Right ventricle myocardium superior (tissue), 1 donor: ENCODE results near the gene PYGL. TPM values are rescaled to one million over a fixed set of nuclear protein-coding genes. Genes with fewer than 3 reads are reported as not detected.
"Not testable (repeated sequence)": the region's sequence is repeated elsewhere in the genome, so short reads cannot be mapped to it uniquely, and the experiment has no call there.

Experiments used
- ATAC-seq: fragments of 200-7000 bp; cut with Tn5 transposase; one replicate; pipeline ENCODE4 v1.9.1; 2020; ENCODE audit warnings: mild to moderate bottlenecking; ENCODE audit not compliant: poor library complexity
- DNase-seq: peaks from one replicate; pipeline ENCODE4 v3.0.0-alpha.2; 2020
- intact Hi-C: fragments of 100-400 bp; cut with DNase I; formaldehyde crosslinking; loops from one replicate; pipeline ENCODE4 v1.11.2; 2022
- total RNA-seq: library from RNA; stranded (reverse); fragmentation: NEBNext Ultra II Directional; extraction: Animal tissue kit (Norgen Biotek cat#: 25700); gene quantifications from one replicate; pipeline ENCODE4 v1.2.1, GENCODE V29; 2021
- donor health status: DM: no; HTN: yes; CAD: no; lungs with severe emphysema.

The PYGL gene
- total RNA-seq, 1 donor from 2014 or later: 8.3 TPM

GRCh38 chr14:50896421-50896820, 47.9 kb downstream of the PYGL start:
- DNase-seq, ATAC-seq, intact Hi-C loops: not testable (repeated sequence)

GRCh38 chr14:50892255-50892654, 52.0 kb downstream of the PYGL start:
- DNase-seq (no peak), ATAC-seq (no peak)
- intact Hi-C loops: no loop called here

- intact Hi-C loops: no loop called here
- ATAC-seq (no peak), DNase-seq (no peak)
Measured at GRCh38 chr14:50887476-50887875, 56.8 kb downstream of the PYGL start.

- DNase-seq (no peak), ATAC-seq (no peak)
- intact Hi-C loops: no loop called here
Measured at GRCh38 chr14:50883827-50884197, 60.5 kb downstream of the PYGL start.

- no peak for DNase-seq
- no peak for ATAC-seq
- intact Hi-C loops: no loop called here
Measured at GRCh38 chr14:50882932-50883826, 61.1 kb downstream of the PYGL start.

- intact Hi-C loops: no loop called here
- ATAC-seq (no peak), DNase-seq (no peak)
Measured at GRCh38 chr14:50875359-50876070, 68.8 kb downstream of the PYGL start.

GRCh38 chr14:50874757-50875156, 69.5 kb downstream of the PYGL start:
- DNase-seq: no peak
- intact Hi-C loops: no loop called here
- ATAC-seq: no peak

GRCh38 chr14:50871914-50872732, 72.2 kb downstream of the PYGL start, which contains the start of gene ABHD12B:
TSS of gene ABHD12B (plus strand) at chr14:50872053. CDS start at chr14:50872175, 122 bp downstream.
- intact Hi-C loops: no loop called here
- ATAC-seq: peak; percentile 49
- no peak for DNase-seq

GRCh38 chr14:50871228-50871627, 73.1 kb downstream of the PYGL start:
- intact Hi-C loops: no loop called here
- no peak for ATAC-seq
- DNase-seq: no peak

GRCh38 chr14:50865391-50866076, 78.7 kb downstream of the PYGL start:
- intact Hi-C loops: no loop called here
- ATAC-seq: no peak
- no peak for DNase-seq

- DNase-seq: no peak
- intact Hi-C loops: loop anchor here (5.0 kb wide), 1 partner anchor 88 kb away; no protein-coding TSS in a partner anchor
- no peak for ATAC-seq
Measured at GRCh38 chr14:50864946-50865345, 79.3 kb downstream of the PYGL start.

- intact Hi-C loops: loop anchor here (5.0 kb wide), 1 partner anchor 87 kb away; no protein-coding TSS in a partner anchor
- ATAC-seq (no peak), DNase-seq (no peak)
Measured at GRCh38 chr14:50864237-50864636, 80.0 kb downstream of the PYGL start.

GRCh38 chr14:50862036-50862570, 82.2 kb downstream of the PYGL start:
- intact Hi-C loops: loop anchor here (5.0 kb wide), 1 partner anchor 85 kb away; no protein-coding TSS in a partner anchor
- DNase-seq: no peak
- no peak for ATAC-seq

- DNase-seq: peak; percentile 85
- ATAC-seq: peak; percentile 92
- intact Hi-C loops: loop anchor here (5.0 kb wide), 1 partner anchor 83 kb away; no protein-coding TSS in a partner anchor
Measured at GRCh38 chr14:50860478-50861086, 83.7 kb downstream of the PYGL start.

GRCh38 chr14:50859296-50859624, 85.0 kb downstream of the PYGL start:
- DNase-seq (no peak), ATAC-seq (no peak)
- intact Hi-C loops: loop anchor here (10.0 kb wide), 1 partner anchor 264 kb away; no protein-coding TSS in a partner anchor

- no peak for DNase-seq
- intact Hi-C loops: loop anchor here (10.0 kb wide), 1 partner anchor 262 kb away; no protein-coding TSS in a partner anchor
- no peak for ATAC-seq
Measured at GRCh38 chr14:50856660-50857059, 87.6 kb downstream of the PYGL start.

GRCh38 chr14:50855558-50855957, 88.7 kb downstream of the PYGL start:
- intact Hi-C loops: loop anchor here (10.0 kb wide), 1 partner anchor 261 kb away; no protein-coding TSS in a partner anchor
- DNase-seq (no peak), ATAC-seq (no peak)
